Hepatocyte (in vitro differentiated cells): Measurements from ENCODE around the gene ACP1.

Experiments
- EZH2 ChIP-seq: fragments of 200-600 bp; sonication (generic); IDR thresholded peaks from 2 replicates; pipeline ENCODE4 v1.6.1; 2016; ENCODE audit warnings: antibody characterized with exemption, mild to moderate bottlenecking, borderline replicate concordance
- TF ChIP-seq, protein P1 (sequence below): fragments of 200-600 bp; sonication (generic); IDR thresholded peaks from 2 replicates; pipeline ENCODE4 v1.5.1; 2016; ENCODE audit warnings: antibody characterized with exemption, mild to moderate bottlenecking; ENCODE audit not compliant: poor library complexity

DNA sequence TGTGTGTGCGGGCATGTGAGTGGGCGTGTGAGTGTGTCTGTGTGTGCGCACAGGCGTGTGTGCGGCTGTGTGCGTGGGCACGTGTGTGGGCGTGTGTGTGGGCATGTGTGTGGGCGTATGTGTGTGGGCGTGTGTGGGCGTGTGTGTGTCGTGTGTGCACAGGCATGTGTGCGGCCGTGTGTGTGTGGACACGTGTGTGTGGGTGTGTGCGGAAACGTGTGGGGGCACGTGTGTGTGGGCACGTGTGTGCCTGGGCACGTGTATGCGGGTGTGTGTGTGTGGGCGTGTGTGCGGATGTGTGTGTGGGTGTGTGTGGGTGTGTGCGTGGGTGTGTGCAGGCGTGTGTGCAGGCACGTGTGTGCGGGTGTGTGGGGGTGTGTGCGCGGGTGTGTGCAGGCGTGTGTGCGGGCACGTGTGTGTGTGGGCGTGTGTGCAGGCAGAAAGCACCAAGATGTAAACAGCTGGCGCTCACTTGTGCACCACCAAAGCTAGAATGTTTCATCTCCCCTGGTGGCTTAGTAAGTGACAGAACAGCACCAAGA lies 54.4 kb downstream of the ACP1 start:
- TF ChIP-seq, protein P1, sequence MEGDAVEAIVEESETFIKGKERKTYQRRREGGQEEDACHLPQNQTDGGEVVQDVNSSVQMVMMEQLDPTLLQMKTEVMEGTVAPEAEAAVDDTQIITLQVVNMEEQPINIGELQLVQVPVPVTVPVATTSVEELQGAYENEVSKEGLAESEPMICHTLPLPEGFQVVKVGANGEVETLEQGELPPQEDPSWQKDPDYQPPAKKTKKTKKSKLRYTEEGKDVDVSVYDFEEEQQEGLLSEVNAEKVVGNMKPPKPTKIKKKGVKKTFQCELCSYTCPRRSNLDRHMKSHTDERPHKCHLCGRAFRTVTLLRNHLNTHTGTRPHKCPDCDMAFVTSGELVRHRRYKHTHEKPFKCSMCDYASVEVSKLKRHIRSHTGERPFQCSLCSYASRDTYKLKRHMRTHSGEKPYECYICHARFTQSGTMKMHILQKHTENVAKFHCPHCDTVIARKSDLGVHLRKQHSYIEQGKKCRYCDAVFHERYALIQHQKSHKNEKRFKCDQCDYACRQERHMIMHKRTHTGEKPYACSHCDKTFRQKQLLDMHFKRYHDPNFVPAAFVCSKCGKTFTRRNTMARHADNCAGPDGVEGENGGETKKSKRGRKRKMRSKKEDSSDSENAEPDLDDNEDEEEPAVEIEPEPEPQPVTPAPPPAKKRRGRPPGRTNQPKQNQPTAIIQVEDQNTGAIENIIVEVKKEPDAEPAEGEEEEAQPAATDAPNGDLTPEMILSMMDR = no peak
- no peak for TF ChIP-seq EZH2
